ENCODE measurements around the gene TMEM38B. TPM values are rescaled to one million over a fixed set of nuclear protein-coding genes. Genes with fewer than 3 reads are reported as not detected.
A peak's percentile ranks its signal among the peaks of the same experiment; 100 is the strongest.

The TMEM38B gene
- total and polyA plus RNA-seq, 2 experiments from 2014 or later = 22.0 to 28.4 TPM

DNA sequence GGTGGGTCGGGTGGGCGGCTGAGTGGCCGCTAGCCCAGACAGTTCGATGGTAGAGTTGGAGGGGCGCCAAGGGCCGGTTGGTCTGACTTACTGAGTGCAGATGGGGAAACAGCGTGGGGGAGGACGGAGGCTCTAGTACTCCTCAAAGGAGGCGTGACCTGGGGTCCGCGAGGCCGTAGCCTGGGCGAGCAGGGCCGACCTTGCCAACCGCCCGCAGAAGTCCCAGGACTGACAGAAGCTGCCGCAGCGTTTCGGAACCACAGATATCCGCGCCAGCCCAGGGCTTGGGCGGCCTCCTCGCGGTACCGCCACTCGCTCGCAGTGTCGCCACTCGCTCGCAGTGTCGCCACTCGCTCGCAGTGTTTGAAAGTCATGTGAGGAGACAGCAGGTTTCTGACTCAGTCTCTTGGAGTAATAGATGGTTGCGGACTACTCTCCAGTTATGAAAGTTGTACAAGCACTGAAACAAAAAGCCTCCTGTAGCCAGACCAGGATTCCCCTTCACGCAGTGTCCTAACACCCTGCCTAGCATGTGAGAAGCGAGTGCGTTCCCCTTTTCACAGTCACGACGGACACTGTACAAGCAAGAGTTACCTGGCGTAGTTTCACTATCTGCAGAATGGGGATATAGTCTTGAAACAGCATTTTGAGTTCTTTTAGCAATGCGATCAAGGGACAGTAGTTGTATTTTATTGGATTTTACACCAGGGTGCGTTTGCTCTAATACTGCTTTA lies 674 bp downstream of the TMEM38B start:
- Histone ChIP-seq H3K27me3 (peaks cover 21% of the 10 kb centered on the region), H3K9me3 (ENCODE audit: low read depth) (no peaks in the 10 kb centered on the region), H3K4me1 (ENCODE audit: insufficient read depth) (peaks cover 2% of the 10 kb centered on the region), H3K79me2 (peaks cover 37% of the 10 kb centered on the region), H2AFZ (peak overlapping the region; percentile 95), H3K36me3 (replicated peaks; ENCODE audit: insufficient read depth, low read depth) (no peaks in the 10 kb centered on the region), H3K4me3 (peak overlapping the region; percentile 81), H4K20me1 (ENCODE audit: insufficient read depth, poor library complexity, severe bottlenecking) (no peaks in the 10 kb centered on the region), H3K4me2 (peak overlapping the region; percentile 76), H3K9me2 (replicated peaks; ENCODE audit: insufficient read depth) (no peaks in the 10 kb centered on the region), H3K27ac (peak overlapping the region; percentile 72)
- no peak for TF ChIP-seq EZH2phosphoT487 (IDR thresholded peaks at IDR 0.05; ENCODE audit: low read depth, severe bottlenecking, unreplicated experiment)
- no peak for TF ChIP-seq EZH2 (IDR thresholded peaks at IDR 0.05; ENCODE audit: borderline replicate concordance)
- TF ChIP-seq, protein P1, sequence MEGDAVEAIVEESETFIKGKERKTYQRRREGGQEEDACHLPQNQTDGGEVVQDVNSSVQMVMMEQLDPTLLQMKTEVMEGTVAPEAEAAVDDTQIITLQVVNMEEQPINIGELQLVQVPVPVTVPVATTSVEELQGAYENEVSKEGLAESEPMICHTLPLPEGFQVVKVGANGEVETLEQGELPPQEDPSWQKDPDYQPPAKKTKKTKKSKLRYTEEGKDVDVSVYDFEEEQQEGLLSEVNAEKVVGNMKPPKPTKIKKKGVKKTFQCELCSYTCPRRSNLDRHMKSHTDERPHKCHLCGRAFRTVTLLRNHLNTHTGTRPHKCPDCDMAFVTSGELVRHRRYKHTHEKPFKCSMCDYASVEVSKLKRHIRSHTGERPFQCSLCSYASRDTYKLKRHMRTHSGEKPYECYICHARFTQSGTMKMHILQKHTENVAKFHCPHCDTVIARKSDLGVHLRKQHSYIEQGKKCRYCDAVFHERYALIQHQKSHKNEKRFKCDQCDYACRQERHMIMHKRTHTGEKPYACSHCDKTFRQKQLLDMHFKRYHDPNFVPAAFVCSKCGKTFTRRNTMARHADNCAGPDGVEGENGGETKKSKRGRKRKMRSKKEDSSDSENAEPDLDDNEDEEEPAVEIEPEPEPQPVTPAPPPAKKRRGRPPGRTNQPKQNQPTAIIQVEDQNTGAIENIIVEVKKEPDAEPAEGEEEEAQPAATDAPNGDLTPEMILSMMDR (IDR thresholded peaks at IDR 0.05; ENCODE audit: poor library complexity) = no peak
- WGBS (ENCODE audit: low lambda C conversion rate, missing lambda C conversion rate) = 4% methylated on average over 36 of the region's 42 CpGs
- DNase-seq (ENCODE audit: low spot score) = peak; percentile 75

DNA sequence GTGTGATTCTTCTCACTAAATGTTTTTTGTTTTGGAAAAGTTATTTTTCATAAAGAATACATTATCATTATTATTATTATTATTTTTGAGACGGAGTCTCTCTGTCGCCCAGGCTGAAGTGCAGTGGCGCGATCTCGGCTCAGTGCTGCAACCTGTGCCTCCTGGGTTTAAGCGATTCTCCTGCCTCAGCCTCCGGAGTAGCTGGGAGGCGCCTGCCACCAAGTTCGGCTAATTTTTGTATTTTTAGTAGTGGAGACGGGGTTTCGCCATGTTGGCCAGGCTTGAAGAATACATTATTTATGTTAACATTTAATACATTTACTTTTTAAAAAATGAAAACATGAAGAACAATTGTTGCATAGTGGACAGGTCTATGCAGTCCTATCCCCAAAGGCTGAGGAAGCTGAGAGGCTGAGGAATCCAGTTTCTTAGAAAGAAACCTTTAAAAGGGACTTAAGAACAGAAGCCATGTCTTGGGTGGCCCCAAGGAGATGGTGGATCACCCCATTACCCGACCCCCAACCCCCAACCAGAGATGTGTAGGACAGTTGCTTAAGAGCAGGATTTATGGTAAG lies 2.0 kb downstream of the TMEM38B start:
- TF ChIP-seq EZH2 (IDR thresholded peaks at IDR 0.05; ENCODE audit: borderline replicate concordance) = no peak
- TF ChIP-seq, protein P1 (IDR thresholded peaks at IDR 0.05; ENCODE audit: poor library complexity) = no peak
- no peak for TF ChIP-seq EZH2phosphoT487 (IDR thresholded peaks at IDR 0.05; ENCODE audit: low read depth, severe bottlenecking, unreplicated experiment)
- WGBS (ENCODE audit: low lambda C conversion rate, missing lambda C conversion rate) = 96% methylated on average over 12 of the region's 12 CpGs

DNA sequence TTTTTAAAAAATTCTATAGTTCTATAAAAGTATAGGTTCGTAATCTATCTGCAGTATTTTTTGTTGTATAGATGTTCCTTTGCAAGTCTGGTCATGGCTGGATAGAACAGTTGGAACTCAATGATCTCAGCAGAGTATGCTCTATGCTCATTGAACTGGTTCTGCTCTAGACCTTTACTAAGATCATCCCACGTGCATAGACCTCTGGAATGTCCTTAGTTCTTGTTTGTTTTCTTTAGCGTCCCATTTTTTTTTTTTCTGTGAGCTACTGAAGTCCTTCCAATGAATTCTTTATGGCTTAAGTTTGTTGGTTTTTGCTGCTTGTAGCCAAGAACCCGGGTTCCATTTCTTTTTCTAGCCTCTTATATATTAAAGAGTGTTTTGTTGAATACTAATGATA lies 3.5 kb downstream of the TMEM38B start:
- DNase-seq (ENCODE audit: low spot score) = no peak
- Histone ChIP-seq H3K27me3 (peaks cover 8% of the 10 kb centered on the region), H3K79me2 (peaks cover 55% of the 10 kb centered on the region), H3K4me2 (no peak overlapping the region), H3K36me3 (replicated peaks; ENCODE audit: insufficient read depth, low read depth) (no peaks in the 10 kb centered on the region), H3K4me1 (ENCODE audit: insufficient read depth) (peaks cover 2% of the 10 kb centered on the region), H4K20me1 (ENCODE audit: insufficient read depth, poor library complexity, severe bottlenecking) (no peaks in the 10 kb centered on the region), H3K27ac (no peak overlapping the region), H3K4me3 (no peak overlapping the region), H2AFZ (no peak overlapping the region), H3K9me2 (replicated peaks; ENCODE audit: insufficient read depth) (no peaks in the 10 kb centered on the region), H3K9me3 (ENCODE audit: low read depth) (no peaks in the 10 kb centered on the region)
- 58% methylated on average over 4 of the region's 4 CpGs for WGBS (ENCODE audit: low lambda C conversion rate, missing lambda C conversion rate)
- TF ChIP-seq, protein P1 (IDR thresholded peaks at IDR 0.05; ENCODE audit: poor library complexity) = no peak
- no peak for TF ChIP-seq EZH2phosphoT487 (IDR thresholded peaks at IDR 0.05; ENCODE audit: low read depth, severe bottlenecking, unreplicated experiment)

More for the DNA sequence above, 2.0 kb downstream of the TMEM38B start:
- no peak overlapping the region for H2AFZ ChIP-seq
- H3K4me1 ChIP-seq (ENCODE audit: insufficient read depth) = peaks cover 2% of the 10 kb centered on the region
- H3K79me2 ChIP-seq = peaks cover 41% of the 10 kb centered on the region
- no peaks in the 10 kb centered on the region for H4K20me1 ChIP-seq (ENCODE audit: insufficient read depth, poor library complexity, severe bottlenecking)
- peak overlapping the region; percentile 76 for H3K4me2 ChIP-seq
- no peaks in the 10 kb centered on the region for H3K9me3 ChIP-seq (ENCODE audit: low read depth)
- H3K4me3 ChIP-seq = no peak overlapping the region
- H3K9me2 ChIP-seq (replicated peaks; ENCODE audit: insufficient read depth) = no peaks in the 10 kb centered on the region
- peaks cover 21% of the 10 kb centered on the region for H3K27me3 ChIP-seq
- no peaks in the 10 kb centered on the region for H3K36me3 ChIP-seq (replicated peaks; ENCODE audit: insufficient read depth, low read depth)
- no peak for DNase-seq (ENCODE audit: low spot score)
- no peak overlapping the region for H3K27ac ChIP-seq

All from hepatocyte (in vitro differentiated cells).